HepG2 (cell line): ENCODE measurements around the gene PSMG1. TPM values are rescaled to one million over a fixed set of nuclear protein-coding genes. Genes with fewer than 3 reads are reported as not detected.

Experiments
- ARNT2 ChIP-seq: sonication (generic); formaldehyde crosslinking; IDR thresholded peaks from 2 replicates; pipeline ENCODE4 v1.8.0; 2022; ENCODE audit warnings: mild to moderate bottlenecking, low read depth, missing genetic modification reagents, moderate library complexity
- DZIP1 ChIP-seq: sonication (generic); formaldehyde crosslinking; IDR thresholded peaks from 2 replicates; pipeline ENCODE4 v1.5.0; 2020; ENCODE audit warnings: mild to moderate bottlenecking, missing genetic modification reagents
- GATAD2A ChIP-seq: IDR thresholded peaks from 2 replicates; pipeline ENCODE4 v1.6.1; 2016
- HINFP ChIP-seq: sonication (generic); formaldehyde crosslinking; IDR thresholded peaks from 2 replicates; pipeline ENCODE4 v1.4.0; 2020; ENCODE audit warnings: low read depth, mild to moderate bottlenecking, missing genetic modification reagents
- HNRNPLL ChIP-seq: fragments of 200-400 bp; formaldehyde crosslinking; IDR thresholded peaks from 2 replicates; pipeline ENCODE4 v1.6.1; 2017; ENCODE audit warnings: mild to moderate bottlenecking, low read depth, low read length; ENCODE audit not compliant: poor library complexity, severe bottlenecking
- KDM3A ChIP-seq: IDR thresholded peaks from 2 replicates; pipeline ENCODE4 v1.6.1; 2018; ENCODE audit warnings: low read depth, missing compliant biosample characterization
- SATB2 ChIP-seq: sonication (generic); formaldehyde crosslinking; IDR thresholded peaks from 2 replicates; pipeline ENCODE4 v1.5.0; 2020; ENCODE audit warnings: missing genetic modification reagents
- SNAI1 ChIP-seq: sonication (generic); formaldehyde crosslinking; IDR thresholded peaks from 2 replicates; pipeline ENCODE4 v1.5.0; 2020; ENCODE audit warnings: mild to moderate bottlenecking, missing genetic modification reagents, borderline replicate concordance
- SOX5 ChIP-seq: IDR thresholded peaks from 2 replicates; pipeline ENCODE4 v1.6.1; 2016; ENCODE audit warnings: borderline replicate concordance
- TRAFD1 ChIP-seq: sonication (generic); formaldehyde crosslinking; IDR thresholded peaks from 2 replicates; pipeline ENCODE4 v1.5.1; 2020; ENCODE audit warnings: missing genetic modification reagents, mild to moderate bottlenecking, borderline replicate concordance
- ZNF121 ChIP-seq: sonication (generic); formaldehyde crosslinking; IDR thresholded peaks from 2 replicates; pipeline ENCODE4 v1.5.0; 2020; ENCODE audit warnings: mild to moderate bottlenecking, missing genetic modification reagents
- ZNF251 ChIP-seq: sonication (generic); formaldehyde crosslinking; IDR thresholded peaks from 2 replicates; pipeline ENCODE4 v1.9.0; 2021; ENCODE audit warnings: mild to moderate bottlenecking, missing genetic modification reagents
- ZNF580 ChIP-seq: IDR thresholded peaks from 2 replicates; pipeline ENCODE4 v1.6.1; 2016; ENCODE audit warnings: low read depth, borderline replicate concordance
- ZNF747 ChIP-seq: sonication (generic); formaldehyde crosslinking; IDR thresholded peaks from 2 replicates; pipeline ENCODE4 v1.8.1; 2023; ENCODE audit warnings: missing genetic modification reagents, mild to moderate bottlenecking, borderline replicate concordance
- ZSCAN9 ChIP-seq: IDR thresholded peaks from 2 replicates; pipeline ENCODE4 v1.6.1; 2016; ENCODE audit warnings: borderline replicate concordance
- polyA plus RNA-seq, 8 experiments: library from polyadenylated mRNA; depleted of rRNA in 3 of 8; stranded (reverse) in 7 of 8; unstranded in 1 of 8; fragments of >200 nt; fragmentation: Illumina TruSeq in 4 of 8; extraction: Trizol in 4 of 8; gene quantifications; 2 replicates each; pipeline versions ENCODE4 v1.2.1 to v1.2.3, GENCODE V29; 2011 to 2016; ENCODE audit warnings: low read depth in 4 of 8, missing spikeins in 1 of 8, mixed read lengths in 1 of 8; ENCODE audit not compliant: insufficient read depth in 1 of 8
- total RNA-seq, 5 experiments: library from RNA; depleted of rRNA; stranded (reverse); fragments of >200 nt; fragmentation: Illumina TruSeq; extraction: Trizol; gene quantifications; 2 replicates each; pipeline ENCODE4 v1.2.3, GENCODE V29; 2016; ENCODE audit warnings: low read depth in 1 of 5
- TF ChIP-seq, protein P1 (sequence below): sonication (generic); formaldehyde crosslinking; IDR thresholded peaks from 2 replicates; pipeline ENCODE4 v1.4.0; 2020; ENCODE audit warnings: missing genetic modification reagents
- TF ChIP-seq, protein P2 (sequence below): sonication (generic); formaldehyde crosslinking; IDR thresholded peaks from 2 replicates; pipeline ENCODE4 v1.8.1; 2023; ENCODE audit warnings: mild to moderate bottlenecking, moderate library complexity, missing genetic modification reagents
- TF ChIP-seq, protein P3 (sequence below): sonication (generic); formaldehyde crosslinking; IDR thresholded peaks from 2 replicates; pipeline ENCODE4 v1.4.0; 2020; ENCODE audit warnings: mild to moderate bottlenecking, missing genetic modification reagents

The PSMG1 gene
- total and polyA plus RNA-seq, 2 of the 13 experiments (the other 11 are each of a cell fraction or from before 2014, with no cell fraction given) = 63.6 to 173 TPM

DNA sequence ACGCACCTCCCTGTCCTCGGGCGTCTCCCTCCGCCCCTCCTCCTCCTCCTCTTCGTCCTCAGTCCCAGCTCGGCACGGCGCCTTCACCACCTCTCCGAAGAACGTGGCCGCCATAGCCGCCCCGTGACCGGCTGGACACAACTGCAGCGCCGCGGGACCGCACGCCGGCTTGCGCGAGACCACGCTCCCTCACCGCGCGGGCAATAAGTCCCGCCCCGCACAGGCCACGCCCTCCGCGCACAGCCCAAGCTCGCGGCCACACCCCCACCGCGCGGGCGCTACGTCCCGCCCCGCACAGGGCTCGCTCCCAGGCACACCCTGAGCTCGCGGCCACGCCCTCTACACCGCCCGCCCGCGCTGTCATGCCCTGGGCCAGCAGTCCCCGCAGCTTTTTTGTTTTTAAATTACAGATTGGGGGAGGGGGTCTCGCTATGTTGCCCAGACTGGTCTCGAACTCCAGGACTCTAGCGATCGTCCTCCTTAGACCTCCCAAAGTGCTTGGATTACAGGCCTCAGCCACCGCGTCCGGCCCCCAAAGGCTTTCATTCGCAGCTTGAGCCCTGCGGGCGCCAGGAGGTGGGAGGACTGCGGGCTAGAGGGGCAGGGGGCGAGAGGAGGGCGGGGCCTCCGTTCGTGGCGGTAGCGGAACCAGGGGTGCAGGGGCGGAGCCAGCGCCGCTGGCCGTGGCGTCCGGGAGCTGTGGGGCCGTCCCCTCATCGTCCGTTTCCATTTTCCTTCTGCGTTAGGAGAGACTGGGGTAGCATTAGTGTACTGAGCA lies at the start of gene PSMG1 (continued):
- TF ChIP-seq, protein P1, sequence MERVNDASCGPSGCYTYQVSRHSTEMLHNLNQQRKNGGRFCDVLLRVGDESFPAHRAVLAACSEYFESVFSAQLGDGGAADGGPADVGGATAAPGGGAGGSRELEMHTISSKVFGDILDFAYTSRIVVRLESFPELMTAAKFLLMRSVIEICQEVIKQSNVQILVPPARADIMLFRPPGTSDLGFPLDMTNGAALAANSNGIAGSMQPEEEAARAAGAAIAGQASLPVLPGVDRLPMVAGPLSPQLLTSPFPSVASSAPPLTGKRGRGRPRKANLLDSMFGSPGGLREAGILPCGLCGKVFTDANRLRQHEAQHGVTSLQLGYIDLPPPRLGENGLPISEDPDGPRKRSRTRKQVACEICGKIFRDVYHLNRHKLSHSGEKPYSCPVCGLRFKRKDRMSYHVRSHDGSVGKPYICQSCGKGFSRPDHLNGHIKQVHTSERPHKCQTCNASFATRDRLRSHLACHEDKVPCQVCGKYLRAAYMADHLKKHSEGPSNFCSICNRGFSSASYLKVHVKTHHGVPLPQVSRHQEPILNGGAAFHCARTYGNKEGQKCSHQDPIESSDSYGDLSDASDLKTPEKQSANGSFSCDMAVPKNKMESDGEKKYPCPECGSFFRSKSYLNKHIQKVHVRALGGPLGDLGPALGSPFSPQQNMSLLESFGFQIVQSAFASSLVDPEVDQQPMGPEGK = peak; percentile 45
- 0 out of 2 replicates have a peak, but pooled peaks have one; percentile 25 for TF ChIP-seq ZNF747 (CRISPR knock-in tag)
- TF ChIP-seq, protein P2, sequence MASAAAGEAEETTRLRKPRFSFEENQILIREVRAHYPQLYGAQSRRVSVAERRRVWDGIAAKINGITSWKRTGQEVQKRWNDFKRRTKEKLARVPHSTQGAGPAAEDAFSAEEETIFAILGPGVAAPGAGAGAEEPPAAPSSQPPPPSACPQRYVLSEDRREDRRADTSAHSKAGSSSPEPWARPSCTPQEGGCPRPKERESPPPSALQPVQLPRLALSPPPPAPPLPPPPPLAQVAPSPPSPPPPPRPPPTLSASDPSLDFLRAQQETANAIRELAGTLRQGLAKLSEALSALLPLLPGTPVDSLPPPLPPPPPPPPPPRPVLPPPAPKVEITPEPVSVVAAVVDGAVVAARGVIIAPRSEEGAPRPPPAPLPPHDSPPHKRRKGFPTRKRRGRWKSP (CRISPR knock-in tag) = peak; percentile 97
- 0 out of 2 replicates have a peak, but pooled peaks have one; percentile 53 for TF ChIP-seq ARNT2
- peak; percentile 73; the same call in 1 of the 2 replicates for TF ChIP-seq SATB2 (CRISPR knock-in tag)
- 0 out of 2 replicates have a peak, but pooled peaks have one; percentile 92 for TF ChIP-seq ZNF251 (CRISPR knock-in tag)
- peak; percentile 43; the same call in 1 of the 2 replicates for TF ChIP-seq KDM3A (CRISPR knock-in tag)
- TF ChIP-seq ZNF121 (CRISPR knock-in tag) = peak; percentile 7; the same call in 1 of the 2 replicates
- TF ChIP-seq ZNF580 (CRISPR knock-in tag) = 0 out of 2 replicates have a peak, but pooled peaks have one; percentile 69
- TF ChIP-seq SNAI1 (CRISPR knock-in tag) = no peak
- TF ChIP-seq ZSCAN9 (CRISPR knock-in tag) = peak; percentile 93
- TF ChIP-seq HNRNPLL = peak; percentile 95
- no peak for TF ChIP-seq TRAFD1
- peak; percentile 64; the same call in 1 of the 2 replicates for TF ChIP-seq HINFP (CRISPR knock-in tag)
- TF ChIP-seq GATAD2A = no peak; the same call in 1 of the 2 replicates
- no peak; the same call in 1 of the 2 replicates for TF ChIP-seq DZIP1 (CRISPR knock-in tag)
- TF ChIP-seq SOX5 (CRISPR knock-in tag) = peak; percentile 51; the same call in 1 of the 2 replicates
- TF ChIP-seq, protein P3, sequence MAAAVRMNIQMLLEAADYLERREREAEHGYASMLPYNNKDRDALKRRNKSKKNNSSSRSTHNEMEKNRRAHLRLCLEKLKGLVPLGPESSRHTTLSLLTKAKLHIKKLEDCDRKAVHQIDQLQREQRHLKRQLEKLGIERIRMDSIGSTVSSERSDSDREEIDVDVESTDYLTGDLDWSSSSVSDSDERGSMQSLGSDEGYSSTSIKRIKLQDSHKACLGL = no peak; the same call in 1 of the 2 replicates
